ENCODE data around the gene SPOP. TPM values are rescaled to one million over a fixed set of nuclear protein-coding genes. Genes with fewer than 3 reads are reported as not detected.
"Not testable (repeated sequence)": the region's sequence is repeated elsewhere in the genome, so short reads cannot be mapped to it uniquely, and the experiment has no call there.

The SPOP gene
- total and polyA plus RNA-seq, 3 experiments from 2014 or later, result 74.8 to 101 (median 75.1) TPM

GRCh38 chr17:49646056-49646390 lies 31.9 kb downstream of the SPOP start:
- POLR2A ChIA-PET; H3K27ac ChIP-seq (ENCODE audit: low read depth, low read length); H3K4me3 ChIP-seq (ENCODE audit: low read length); H3K9me3 ChIP-seq (ENCODE audit: low read length); H3K27me3 Mint-ChIP-seq; H3K27me3 ChIP-seq (ENCODE audit: insufficient read depth, low read length, poor library complexity, severe bottlenecking); H3K36me3 ChIP-seq (ENCODE audit: insufficient read depth, low read length); DNase-seq; H3K9me3 Mint-ChIP-seq; H3K4me3 Mint-ChIP-seq: not testable (repeated sequence)
- CTCF ChIA-PET, result interaction anchor here (1.1 to 1.3 kb wide), 3 partner anchors 11 to 16 kb away, joined by 3 read pairs; no protein-coding TSS in a partner anchor
- Mint-ChIP-seq H3K27ac (peak overlapping the region in 5 of 8 donors; percentile 12 to 79 (median 24)), H3K36me3 (peaks cover 0 to 19% (median 1%) of the 10 kb centered on the region in 3 donors), H3K4me1 (peaks cover 37 to 62% (median 61%) of the 10 kb centered on the region in 3 donors)
- peaks cover 14% of the 10 kb centered on the region for H3K4me1 ChIP-seq (ENCODE audit: insufficient read depth, low read length)

- peaks cover 0 to 20% (median 4%) of the 10 kb centered on the region in 3 donors for H3K36me3 Mint-ChIP-seq
- H3K27ac Mint-ChIP-seq, result peak overlapping the region in 7 of 8 donors; percentile 12 to 67 (median 25)
- H3K9me3 Mint-ChIP-seq, result no peaks in the 10 kb centered on the region
- Histone ChIP-seq H3K27me3 (ENCODE audit: insufficient read depth, low read length, poor library complexity, severe bottlenecking) (no peaks in the 10 kb centered on the region), H3K27ac (ENCODE audit: low read depth, low read length) (no peak overlapping the region), H3K36me3 (ENCODE audit: insufficient read depth, low read length) (no peaks in the 10 kb centered on the region), H3K9me3 (ENCODE audit: low read length) (no peaks in the 10 kb centered on the region), H3K4me3 (ENCODE audit: low read length) (no peak overlapping the region), H3K4me1 (ENCODE audit: insufficient read depth, low read length) (peaks cover 14% of the 10 kb centered on the region)
- peak overlapping the region in 1 of 7 donors; percentile 20 for H3K4me3 Mint-ChIP-seq
- ChIA-PET POLR2A (no interaction called here), CTCF (interaction anchor here (1.1 to 1.3 kb wide), 2 partner anchors 13 to 16 kb away, joined by 3 read pairs; no protein-coding TSS in a partner anchor)
- H3K4me1 Mint-ChIP-seq, result peaks cover 37 to 61% (median 61%) of the 10 kb centered on the region in 3 donors
- no peaks in the 10 kb centered on the region for H3K27me3 Mint-ChIP-seq
- no peak for DNase-seq
Measured at GRCh38 chr17:49645654-49646053, 32.2 kb downstream of the SPOP start.

GRCh38 chr17:49640556-49640955 lies 37.3 kb downstream of the SPOP start:
- CTCF ChIA-PET, result no interaction called here
- Mint-ChIP-seq H3K27me3 (no peaks in the 10 kb centered on the region), H3K4me3 (no peak overlapping the region), H3K27ac (peak overlapping the region in 1 of 8 donors; percentile 55), H3K4me1 (peaks cover 35 to 63% (median 46%) of the 10 kb centered on the region in 3 donors), H3K36me3 (peaks cover 3 to 36% (median 8%) of the 10 kb centered on the region in 3 donors), H3K9me3 (no peaks in the 10 kb centered on the region)
- H3K9me3 ChIP-seq (ENCODE audit: low read length), result no peaks in the 10 kb centered on the region
- H3K36me3 ChIP-seq (ENCODE audit: insufficient read depth, low read length), result no peaks in the 10 kb centered on the region
- no peaks in the 10 kb centered on the region for H3K27me3 ChIP-seq (ENCODE audit: insufficient read depth, low read length, poor library complexity, severe bottlenecking)
- DNase-seq, result no peak
- no peak overlapping the region for H3K4me3 ChIP-seq (ENCODE audit: low read length)
- no peak overlapping the region for H3K27ac ChIP-seq (ENCODE audit: low read depth, low read length)
- H3K4me1 ChIP-seq (ENCODE audit: insufficient read depth, low read length), result no peaks in the 10 kb centered on the region
- POLR2A ChIA-PET, result no interaction called here

- DNase-seq, result no peak
- Mint-ChIP-seq H3K27ac (no peak overlapping the region), H3K4me3 (no peak overlapping the region), H3K27me3 (no peaks in the 10 kb centered on the region), H3K9me3 (no peaks in the 10 kb centered on the region), H3K4me1 (peaks cover 31 to 62% (median 49%) of the 10 kb centered on the region in 3 donors), H3K36me3 (peaks cover 3 to 44% (median 9%) of the 10 kb centered on the region in 3 donors)
- Histone ChIP-seq H3K36me3 (ENCODE audit: insufficient read depth, low read length) (peaks cover under 1% of the 10 kb centered on the region), H3K27me3 (ENCODE audit: insufficient read depth, low read length, poor library complexity, severe bottlenecking) (no peaks in the 10 kb centered on the region), H3K4me1 (ENCODE audit: insufficient read depth, low read length) (peaks cover 4% of the 10 kb centered on the region), H3K9me3 (ENCODE audit: low read length) (no peaks in the 10 kb centered on the region), H3K4me3 (ENCODE audit: low read length) (no peak overlapping the region), H3K27ac (ENCODE audit: low read depth, low read length) (no peak overlapping the region)
- CTCF ChIA-PET, result no interaction called here
- POLR2A ChIA-PET, result no interaction called here
Measured at GRCh38 chr17:49638818-49639217, 39.1 kb downstream of the SPOP start.

GRCh38 chr17:49637739-49638138 lies 40.2 kb downstream of the SPOP start:
- H3K27me3 Mint-ChIP-seq, result no peaks in the 10 kb centered on the region
- ChIA-PET POLR2A (no interaction called here), CTCF (interaction anchor here (1.2 kb wide), 2 partner anchors 11 to 19 kb away, joined by 3 to 5 read pairs; no protein-coding TSS in a partner anchor)
- H3K27me3 ChIP-seq (ENCODE audit: insufficient read depth, low read length, poor library complexity, severe bottlenecking), result no peaks in the 10 kb centered on the region
- H3K4me3 Mint-ChIP-seq, result no peak overlapping the region
- H3K27ac Mint-ChIP-seq, result peak overlapping the region in 2 of 8 donors; percentile 9 to 72
- no peak for DNase-seq
- peaks cover 4% of the 10 kb centered on the region for H3K4me1 ChIP-seq (ENCODE audit: insufficient read depth, low read length)
- H3K9me3 ChIP-seq (ENCODE audit: low read length), result no peaks in the 10 kb centered on the region
- H3K27ac ChIP-seq (ENCODE audit: low read depth, low read length), result no peak overlapping the region
- H3K9me3 Mint-ChIP-seq, result no peaks in the 10 kb centered on the region
- H3K4me3 ChIP-seq (ENCODE audit: low read length), result no peak overlapping the region
- H3K36me3 Mint-ChIP-seq, result peaks cover 3 to 51% (median 9%) of the 10 kb centered on the region in 3 donors
- peaks cover 5% of the 10 kb centered on the region for H3K36me3 ChIP-seq (ENCODE audit: insufficient read depth, low read length)
- H3K4me1 Mint-ChIP-seq, result peaks cover 32 to 64% (median 45%) of the 10 kb centered on the region in 3 donors

- Mint-ChIP-seq H3K4me3 (no peak overlapping the region), H3K27me3 (no peaks in the 10 kb centered on the region), H3K4me1 (peaks cover 30 to 63% (median 44%) of the 10 kb centered on the region in 3 donors), H3K9me3 (no peaks in the 10 kb centered on the region), H3K36me3 (peaks cover 3 to 49% (median 9%) of the 10 kb centered on the region in 3 donors), H3K27ac (peak overlapping the region in 2 of 8 donors; percentile 36 to 72)
- no peaks in the 10 kb centered on the region for H3K9me3 ChIP-seq (ENCODE audit: low read length)
- H3K27me3 ChIP-seq (ENCODE audit: insufficient read depth, low read length, poor library complexity, severe bottlenecking), result no peaks in the 10 kb centered on the region
- no peak overlapping the region for H3K4me3 ChIP-seq (ENCODE audit: low read length)
- DNase-seq, result no peak
- CTCF ChIA-PET, result interaction anchor here (1.2 kb wide), 1 partner anchor 19 kb away, joined by 5 read pairs; no protein-coding TSS in a partner anchor
- H3K36me3 ChIP-seq (ENCODE audit: insufficient read depth, low read length), result peaks cover 5% of the 10 kb centered on the region
- no peak overlapping the region for H3K27ac ChIP-seq (ENCODE audit: low read depth, low read length)
- POLR2A ChIA-PET, result no interaction called here
- H3K4me1 ChIP-seq (ENCODE audit: insufficient read depth, low read length), result peaks cover 4% of the 10 kb centered on the region
Measured at GRCh38 chr17:49637050-49637449, 40.8 kb downstream of the SPOP start.

GRCh38 chr17:49635121-49635520 lies 42.8 kb downstream of the SPOP start:
- Histone ChIP-seq H3K4me1 (ENCODE audit: insufficient read depth, low read length) (peaks cover 4% of the 10 kb centered on the region), H3K27me3 (ENCODE audit: insufficient read depth, low read length, poor library complexity, severe bottlenecking) (no peaks in the 10 kb centered on the region), H3K27ac (ENCODE audit: low read depth, low read length) (no peak overlapping the region), H3K36me3 (ENCODE audit: insufficient read depth, low read length) (peaks cover 5% of the 10 kb centered on the region), H3K9me3 (ENCODE audit: low read length) (no peaks in the 10 kb centered on the region), H3K4me3 (ENCODE audit: low read length) (no peak overlapping the region)
- Mint-ChIP-seq H3K9me3 (no peaks in the 10 kb centered on the region), H3K4me3 (no peak overlapping the region), H3K27me3 (no peaks in the 10 kb centered on the region), H3K4me1 (peaks cover 36 to 65% (median 48%) of the 10 kb centered on the region in 3 donors), H3K27ac (peak overlapping the region in 1 of 8 donors; percentile 43), H3K36me3 (peaks cover 3 to 45% (median 6%) of the 10 kb centered on the region in 3 donors)
- no peak for DNase-seq
- ChIA-PET CTCF (no interaction called here), POLR2A (interaction anchor here (0.6 kb wide), 1 partner anchor 14 kb away, joined by 3 read pairs; no protein-coding TSS in a partner anchor)

GRCh38 chr17:49634485-49634860 lies 43.4 kb downstream of the SPOP start:
- Mint-ChIP-seq H3K27me3 (no peaks in the 10 kb centered on the region), H3K36me3 (peaks cover 3 to 45% (median 6%) of the 10 kb centered on the region in 3 donors), H3K4me1 (peaks cover 42 to 72% (median 54%) of the 10 kb centered on the region in 3 donors), H3K27ac (peak overlapping the region in 2 of 8 donors; percentile 10 to 12), H3K9me3 (no peaks in the 10 kb centered on the region), H3K4me3 (no peak overlapping the region)
- H3K27ac ChIP-seq (ENCODE audit: low read depth, low read length), result no peak overlapping the region
- DNase-seq, result no peak
- no peaks in the 10 kb centered on the region for H3K27me3 ChIP-seq (ENCODE audit: insufficient read depth, low read length, poor library complexity, severe bottlenecking)
- H3K4me1 ChIP-seq (ENCODE audit: insufficient read depth, low read length), result peaks cover 4% of the 10 kb centered on the region
- peaks cover 5% of the 10 kb centered on the region for H3K36me3 ChIP-seq (ENCODE audit: insufficient read depth, low read length)
- POLR2A ChIA-PET, result no interaction called here
- H3K9me3 ChIP-seq (ENCODE audit: low read length), result no peaks in the 10 kb centered on the region
- no peak overlapping the region for H3K4me3 ChIP-seq (ENCODE audit: low read length)
- CTCF ChIA-PET, result no interaction called here
